ENCODE measurements around the gene DENND1B.

DNA sequence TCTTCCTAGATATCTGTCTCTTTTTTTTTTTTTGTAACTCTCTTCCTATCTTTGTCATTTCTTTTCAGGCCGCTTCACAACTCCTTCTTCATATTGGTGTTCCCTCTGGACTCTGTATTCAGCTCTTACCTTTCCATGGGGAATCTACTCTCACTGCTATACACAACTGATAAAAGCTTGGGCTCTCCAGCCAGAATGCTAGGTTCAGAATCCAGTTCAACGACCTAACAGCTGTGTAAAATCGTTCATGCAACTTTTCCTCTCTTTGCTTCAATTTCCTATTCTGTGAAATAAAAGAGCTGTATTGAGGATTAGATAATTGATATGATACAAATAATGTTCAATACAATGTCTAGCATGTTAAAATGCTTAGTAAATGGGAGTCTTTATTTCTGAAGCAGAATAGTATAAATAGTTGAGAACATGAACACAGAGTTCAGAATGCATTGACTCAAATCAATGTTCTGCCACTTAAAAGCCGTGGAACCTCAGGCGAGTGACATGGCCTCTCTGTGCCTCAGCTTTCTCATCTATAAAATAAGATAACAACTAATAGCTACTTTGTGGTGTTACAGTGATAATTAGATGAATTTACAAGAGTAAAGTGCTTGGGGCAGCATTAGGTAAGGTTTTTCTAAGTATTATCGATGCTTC, 88.5 kb downstream of the DENND1B start:
- TF ChIP-seq, protein P1, sequence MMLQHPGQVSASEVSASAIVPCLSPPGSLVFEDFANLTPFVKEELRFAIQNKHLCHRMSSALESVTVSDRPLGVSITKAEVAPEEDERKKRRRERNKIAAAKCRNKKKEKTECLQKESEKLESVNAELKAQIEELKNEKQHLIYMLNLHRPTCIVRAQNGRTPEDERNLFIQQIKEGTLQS (IDR thresholded peaks at IDR 0.05), result no peak
- TF ChIP-seq, protein P2, sequence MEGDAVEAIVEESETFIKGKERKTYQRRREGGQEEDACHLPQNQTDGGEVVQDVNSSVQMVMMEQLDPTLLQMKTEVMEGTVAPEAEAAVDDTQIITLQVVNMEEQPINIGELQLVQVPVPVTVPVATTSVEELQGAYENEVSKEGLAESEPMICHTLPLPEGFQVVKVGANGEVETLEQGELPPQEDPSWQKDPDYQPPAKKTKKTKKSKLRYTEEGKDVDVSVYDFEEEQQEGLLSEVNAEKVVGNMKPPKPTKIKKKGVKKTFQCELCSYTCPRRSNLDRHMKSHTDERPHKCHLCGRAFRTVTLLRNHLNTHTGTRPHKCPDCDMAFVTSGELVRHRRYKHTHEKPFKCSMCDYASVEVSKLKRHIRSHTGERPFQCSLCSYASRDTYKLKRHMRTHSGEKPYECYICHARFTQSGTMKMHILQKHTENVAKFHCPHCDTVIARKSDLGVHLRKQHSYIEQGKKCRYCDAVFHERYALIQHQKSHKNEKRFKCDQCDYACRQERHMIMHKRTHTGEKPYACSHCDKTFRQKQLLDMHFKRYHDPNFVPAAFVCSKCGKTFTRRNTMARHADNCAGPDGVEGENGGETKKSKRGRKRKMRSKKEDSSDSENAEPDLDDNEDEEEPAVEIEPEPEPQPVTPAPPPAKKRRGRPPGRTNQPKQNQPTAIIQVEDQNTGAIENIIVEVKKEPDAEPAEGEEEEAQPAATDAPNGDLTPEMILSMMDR (IDR thresholded peaks at IDR 0.05 in 2 of 3, conservative IDR thresholded peaks at IDR 0.05 in 1 of 3; ENCODE audit: borderline replicate concordance in 1 of 3, insufficient read depth in 1 of 3, low read depth in 2 of 3, low read length in 2 of 3), result no peak
- TF ChIP-seq EZH2phosphoT487 (IDR thresholded peaks at IDR 0.05; ENCODE audit: borderline replicate concordance) (no peak), SRF (IDR thresholded peaks at IDR 0.05; ENCODE audit: low read depth) (no peak), POLR2AphosphoS5 (IDR thresholded peaks at IDR 0.05; ENCODE audit: low read depth, low read length) (no peak), TCF7L2 (IDR thresholded peaks at IDR 0.05; ENCODE audit: borderline replicate concordance, extremely low read depth, insufficient read depth, insufficient read length) (no peak), POLR2A (IDR thresholded peaks at IDR 0.05; ENCODE audit: borderline replicate concordance, extremely low read depth, insufficient read depth, insufficient read length) (no peak)
- TF ChIP-seq, protein P3, sequence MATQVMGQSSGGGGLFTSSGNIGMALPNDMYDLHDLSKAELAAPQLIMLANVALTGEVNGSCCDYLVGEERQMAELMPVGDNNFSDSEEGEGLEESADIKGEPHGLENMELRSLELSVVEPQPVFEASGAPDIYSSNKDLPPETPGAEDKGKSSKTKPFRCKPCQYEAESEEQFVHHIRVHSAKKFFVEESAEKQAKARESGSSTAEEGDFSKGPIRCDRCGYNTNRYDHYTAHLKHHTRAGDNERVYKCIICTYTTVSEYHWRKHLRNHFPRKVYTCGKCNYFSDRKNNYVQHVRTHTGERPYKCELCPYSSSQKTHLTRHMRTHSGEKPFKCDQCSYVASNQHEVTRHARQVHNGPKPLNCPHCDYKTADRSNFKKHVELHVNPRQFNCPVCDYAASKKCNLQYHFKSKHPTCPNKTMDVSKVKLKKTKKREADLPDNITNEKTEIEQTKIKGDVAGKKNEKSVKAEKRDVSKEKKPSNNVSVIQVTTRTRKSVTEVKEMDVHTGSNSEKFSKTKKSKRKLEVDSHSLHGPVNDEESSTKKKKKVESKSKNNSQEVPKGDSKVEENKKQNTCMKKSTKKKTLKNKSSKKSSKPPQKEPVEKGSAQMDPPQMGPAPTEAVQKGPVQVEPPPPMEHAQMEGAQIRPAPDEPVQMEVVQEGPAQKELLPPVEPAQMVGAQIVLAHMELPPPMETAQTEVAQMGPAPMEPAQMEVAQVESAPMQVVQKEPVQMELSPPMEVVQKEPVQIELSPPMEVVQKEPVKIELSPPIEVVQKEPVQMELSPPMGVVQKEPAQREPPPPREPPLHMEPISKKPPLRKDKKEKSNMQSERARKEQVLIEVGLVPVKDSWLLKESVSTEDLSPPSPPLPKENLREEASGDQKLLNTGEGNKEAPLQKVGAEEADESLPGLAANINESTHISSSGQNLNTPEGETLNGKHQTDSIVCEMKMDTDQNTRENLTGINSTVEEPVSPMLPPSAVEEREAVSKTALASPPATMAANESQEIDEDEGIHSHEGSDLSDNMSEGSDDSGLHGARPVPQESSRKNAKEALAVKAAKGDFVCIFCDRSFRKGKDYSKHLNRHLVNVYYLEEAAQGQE (IDR thresholded peaks at IDR 0.05; ENCODE audit: low read depth), result no peak
- TF ChIP-seq, protein P4, sequence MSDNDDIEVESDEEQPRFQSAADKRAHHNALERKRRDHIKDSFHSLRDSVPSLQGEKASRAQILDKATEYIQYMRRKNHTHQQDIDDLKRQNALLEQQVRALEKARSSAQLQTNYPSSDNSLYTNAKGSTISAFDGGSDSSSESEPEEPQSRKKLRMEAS (IDR thresholded peaks at IDR 0.05), result no peak

All from HCT116 (cell line).